B cell (primary cell): ENCODE results near the gene SEZ6L2.

Experiments
- EZH2 ChIP-seq: IDR thresholded peaks from 2 replicates; pipeline ENCODE4 v1.6.1; 2012; ENCODE audit warnings: borderline replicate concordance, low read depth, mild to moderate bottlenecking, moderate library complexity, low read length; ENCODE audit not compliant: insufficient read depth, poor library complexity, severe bottlenecking
- TF ChIP-seq, protein P1 (sequence below): fragments of 200-600 bp; IDR thresholded peaks from one replicate; pipeline ENCODE4 v1.8.0; 2022; ENCODE audit warnings: antibody characterized with exemption, mild to moderate bottlenecking

DNA sequence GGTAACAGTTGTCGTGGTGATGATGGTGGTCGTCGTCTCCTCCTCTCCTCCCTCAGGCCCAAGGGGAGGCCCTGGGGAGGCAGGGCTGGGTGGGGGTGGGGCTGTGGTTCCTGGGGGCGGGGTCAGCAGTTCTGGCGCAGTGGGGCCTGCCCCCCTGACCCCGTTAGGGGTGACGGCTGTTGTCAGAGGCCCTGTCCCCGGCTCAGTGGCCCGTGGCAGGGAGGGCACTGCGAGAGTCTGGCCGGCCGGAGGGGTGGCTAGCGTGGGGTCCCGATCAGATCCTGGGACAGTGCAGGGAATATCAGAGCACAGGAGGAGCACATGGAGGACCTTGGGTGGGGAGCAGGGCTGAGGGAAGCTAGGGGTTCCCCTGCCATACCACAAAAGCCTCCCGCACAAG, 2.5 kb downstream of the SEZ6L2 start:
- TF ChIP-seq, protein P1, sequence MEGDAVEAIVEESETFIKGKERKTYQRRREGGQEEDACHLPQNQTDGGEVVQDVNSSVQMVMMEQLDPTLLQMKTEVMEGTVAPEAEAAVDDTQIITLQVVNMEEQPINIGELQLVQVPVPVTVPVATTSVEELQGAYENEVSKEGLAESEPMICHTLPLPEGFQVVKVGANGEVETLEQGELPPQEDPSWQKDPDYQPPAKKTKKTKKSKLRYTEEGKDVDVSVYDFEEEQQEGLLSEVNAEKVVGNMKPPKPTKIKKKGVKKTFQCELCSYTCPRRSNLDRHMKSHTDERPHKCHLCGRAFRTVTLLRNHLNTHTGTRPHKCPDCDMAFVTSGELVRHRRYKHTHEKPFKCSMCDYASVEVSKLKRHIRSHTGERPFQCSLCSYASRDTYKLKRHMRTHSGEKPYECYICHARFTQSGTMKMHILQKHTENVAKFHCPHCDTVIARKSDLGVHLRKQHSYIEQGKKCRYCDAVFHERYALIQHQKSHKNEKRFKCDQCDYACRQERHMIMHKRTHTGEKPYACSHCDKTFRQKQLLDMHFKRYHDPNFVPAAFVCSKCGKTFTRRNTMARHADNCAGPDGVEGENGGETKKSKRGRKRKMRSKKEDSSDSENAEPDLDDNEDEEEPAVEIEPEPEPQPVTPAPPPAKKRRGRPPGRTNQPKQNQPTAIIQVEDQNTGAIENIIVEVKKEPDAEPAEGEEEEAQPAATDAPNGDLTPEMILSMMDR: no peak
- TF ChIP-seq EZH2: no peak
